Measurements from ENCODE around the gene TOMM20L. TPM values are rescaled to one million over a fixed set of nuclear protein-coding genes. Genes with fewer than 3 reads are reported as not detected.

The TOMM20L gene
- total RNA-seq = not detected in 2 replicates

GRCh38 chr14:58395812-58396788 lies at the start of gene TOMM20L:
Gene TOMM20L, plus strand, starts transcription at chr14:58395930. Its CDS starts 28 bp downstream, at chr14:58395958.

DNA sequence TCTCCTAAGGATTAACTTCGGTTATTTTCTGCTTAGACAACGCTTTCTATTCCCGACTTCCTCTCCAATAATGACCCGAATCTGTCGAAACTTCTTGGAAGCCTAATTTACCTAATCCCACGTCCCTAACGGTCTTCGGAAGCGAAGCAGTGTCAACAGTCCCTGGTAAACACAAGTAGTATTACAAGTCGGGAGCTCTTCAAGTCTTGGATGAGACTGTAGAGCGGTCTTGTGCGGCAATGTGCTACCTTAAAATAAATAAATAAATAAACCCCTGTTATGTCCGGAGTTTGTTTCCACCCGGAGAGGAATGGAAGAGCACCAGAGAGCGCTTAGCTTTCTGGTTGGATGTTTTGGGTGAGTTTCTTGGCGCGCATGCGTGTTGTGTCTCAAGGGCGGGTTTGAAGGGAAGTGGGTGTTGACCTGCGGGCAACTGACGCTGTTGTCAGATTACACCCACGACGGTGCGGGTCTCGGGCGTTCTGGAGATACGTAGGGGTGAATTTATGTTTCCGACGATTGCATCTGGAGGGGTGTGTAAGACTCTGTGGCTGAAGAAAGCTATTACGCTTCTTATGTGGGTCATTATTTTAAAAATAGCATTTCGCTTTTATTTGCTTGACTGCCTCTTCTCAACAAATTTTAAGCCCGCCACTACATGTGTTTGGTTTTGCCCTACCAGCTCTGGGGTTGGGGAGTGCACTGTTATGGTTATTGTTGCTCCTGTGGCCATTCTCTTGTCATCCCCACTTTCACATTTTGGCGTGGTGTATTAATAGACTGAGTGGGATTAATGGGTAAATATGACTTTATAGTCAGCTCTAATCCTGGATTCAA lies 31.8 kb downstream of the TOMM20L start, which contains the start of the genes KIAA0586 and TIMM9:
Gene KIAA0586 (plus strand): TSS at position 439 of the 837 bp plus-strand sequence. CDS start 546 bp downstream, outside the sequence.
Gene TIMM9 (minus strand): TSS at position 251 of the 837 bp plus-strand sequence. CDS start 15,586 bp downstream, outside the sequence.

Small RNA genes within 50 kb of the gene (small RNA-seq; reads per million reads assigned to genes)
- not detected for gene RF00019

Other genes starting within 250 kb of the TOMM20L start
- gene ARMH4, start 243.7 kb upstream of the TOMM20L start, total RNA-seq = 8.3 and 9.1 TPM in 2 replicates
- gene ACTR10, start 195.8 kb upstream of the TOMM20L start, total RNA-seq = 73.7 and 74.1 TPM in 2 replicates
- gene PSMA3, start 151.1 kb upstream of the TOMM20L start, total RNA-seq = 94.7 and 105 TPM in 2 replicates
- 15.8 and 18.1 TPM in 2 replicates for gene ARID4A, start 97.4 kb upstream of the TOMM20L start, total RNA-seq
- 31.1 and 43.5 TPM in 2 replicates for gene TIMM9, start 31.6 kb downstream of the TOMM20L start, total RNA-seq
- gene KIAA0586, start 31.8 kb downstream of the TOMM20L start, total RNA-seq = 35.7 TPM in 2 replicates
- 4.1 and 6.7 TPM in 2 replicates for gene DACT1, start 242.0 kb downstream of the TOMM20L start, total RNA-seq

Measured in articular chondrocyte of knee joint (primary cell).